CD4-positive, alpha-beta T cell treated with Interleukin-21 for 1 hour (primary cell): Measurements from ENCODE around the gene NUP50.
A peak's percentile ranks its signal among the peaks of the same experiment; 100 is the strongest.

ENCODE experiments used
- DNase-seq: peaks from one replicate; pipeline ENCODE4 v3.0.0-alpha.2; 2020

The NUP50 gene

DNA sequence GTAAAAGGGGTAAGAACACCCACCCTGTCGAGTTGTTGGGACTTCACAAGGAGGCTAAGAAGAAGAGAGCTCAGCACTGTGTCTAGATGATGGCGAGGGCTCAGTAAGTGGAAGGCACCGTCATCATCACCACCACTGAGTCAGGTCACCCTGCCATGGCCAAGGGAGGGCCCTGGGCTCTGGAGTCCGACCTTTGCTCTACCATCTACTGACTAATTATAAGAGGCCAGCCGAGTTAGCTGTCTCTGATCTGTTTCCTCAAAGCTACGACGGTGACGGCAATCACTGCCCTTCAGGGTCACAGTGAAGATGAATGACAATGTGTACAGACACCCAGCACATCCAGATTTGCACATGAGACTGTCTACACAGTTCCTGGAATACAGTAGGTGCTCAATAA is 47.7 kb downstream of the NUP50 start:
- no peak for DNase-seq

DNA sequence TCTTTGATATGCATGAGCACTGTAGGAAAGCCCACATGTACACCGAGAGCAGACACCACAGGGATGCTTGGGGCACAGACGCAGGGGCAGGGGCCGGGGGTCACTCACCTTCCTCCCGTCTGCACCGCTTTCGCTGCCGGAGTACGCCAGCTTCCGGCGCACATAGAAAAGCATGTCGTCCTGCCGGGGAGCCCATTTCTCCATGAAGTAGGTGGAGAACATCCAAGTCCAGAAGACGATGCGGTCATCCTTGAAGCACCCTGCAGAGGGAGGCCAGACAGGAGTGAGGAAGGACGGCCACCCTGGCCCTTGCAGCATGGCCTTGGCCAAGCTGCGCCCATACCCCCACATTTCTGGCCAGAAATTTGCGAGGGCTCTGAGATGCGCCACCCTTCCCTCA is 48.1 kb downstream of the NUP50 start:
- no peak for DNase-seq

DNA sequence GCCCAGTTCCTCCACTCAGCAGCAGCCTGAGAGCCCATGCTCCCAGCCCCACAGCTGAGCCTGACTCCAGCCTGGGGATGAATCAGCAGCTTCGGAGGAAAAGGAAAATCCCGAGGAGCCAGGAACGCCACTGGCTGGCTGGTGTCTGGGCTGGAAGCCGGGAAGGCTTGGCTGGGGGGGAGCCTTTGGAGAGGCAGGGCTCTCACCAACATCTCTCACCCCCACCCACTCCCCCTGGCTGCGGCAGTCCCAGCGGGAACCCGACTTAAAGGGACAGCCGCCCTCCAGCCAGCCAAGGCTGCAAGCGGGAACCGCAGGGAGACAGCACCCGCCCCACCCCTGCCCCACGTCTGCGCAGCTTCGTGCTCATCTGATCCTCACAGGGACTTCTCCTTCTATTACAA is 48.6 kb downstream of the NUP50 start:
- no peak for DNase-seq

DNA sequence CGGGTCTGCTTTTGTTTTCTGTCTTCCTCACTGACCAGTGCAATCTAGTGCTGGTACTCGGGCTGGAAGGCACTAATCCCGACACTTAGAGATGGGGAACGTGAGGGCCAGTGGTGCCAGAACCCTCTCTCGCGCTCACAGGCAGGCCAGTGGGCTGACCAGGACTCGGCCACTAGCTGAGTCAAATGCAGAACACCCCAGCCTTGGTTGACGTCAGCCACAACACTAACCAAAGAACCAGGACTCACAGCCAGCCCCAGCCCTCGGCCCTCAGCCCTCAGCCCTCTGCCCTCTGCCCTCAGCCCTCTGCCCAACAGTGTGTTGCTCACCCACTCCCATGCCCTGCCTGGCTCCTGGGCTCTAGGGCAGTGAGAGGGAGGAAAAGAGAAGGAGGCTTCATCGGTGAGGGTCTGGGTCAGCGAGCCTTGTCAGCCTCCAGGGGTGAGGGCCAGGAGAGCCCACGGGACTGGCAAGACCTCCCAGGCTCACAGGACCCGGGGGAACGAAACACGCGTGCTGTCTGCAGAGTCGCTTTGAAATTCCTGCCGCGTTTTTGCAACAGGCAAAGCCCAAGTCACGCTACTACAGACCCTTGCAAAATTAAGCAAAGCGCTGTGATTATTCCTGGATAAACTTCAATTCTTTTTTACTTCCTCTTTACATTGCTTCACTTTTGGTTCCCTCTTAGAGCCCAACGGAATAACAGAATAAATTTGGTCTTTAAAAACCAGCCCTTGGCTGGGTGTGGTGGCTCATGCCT is 49.4 kb downstream of the NUP50 start:
- no peak for DNase-seq

DNA sequence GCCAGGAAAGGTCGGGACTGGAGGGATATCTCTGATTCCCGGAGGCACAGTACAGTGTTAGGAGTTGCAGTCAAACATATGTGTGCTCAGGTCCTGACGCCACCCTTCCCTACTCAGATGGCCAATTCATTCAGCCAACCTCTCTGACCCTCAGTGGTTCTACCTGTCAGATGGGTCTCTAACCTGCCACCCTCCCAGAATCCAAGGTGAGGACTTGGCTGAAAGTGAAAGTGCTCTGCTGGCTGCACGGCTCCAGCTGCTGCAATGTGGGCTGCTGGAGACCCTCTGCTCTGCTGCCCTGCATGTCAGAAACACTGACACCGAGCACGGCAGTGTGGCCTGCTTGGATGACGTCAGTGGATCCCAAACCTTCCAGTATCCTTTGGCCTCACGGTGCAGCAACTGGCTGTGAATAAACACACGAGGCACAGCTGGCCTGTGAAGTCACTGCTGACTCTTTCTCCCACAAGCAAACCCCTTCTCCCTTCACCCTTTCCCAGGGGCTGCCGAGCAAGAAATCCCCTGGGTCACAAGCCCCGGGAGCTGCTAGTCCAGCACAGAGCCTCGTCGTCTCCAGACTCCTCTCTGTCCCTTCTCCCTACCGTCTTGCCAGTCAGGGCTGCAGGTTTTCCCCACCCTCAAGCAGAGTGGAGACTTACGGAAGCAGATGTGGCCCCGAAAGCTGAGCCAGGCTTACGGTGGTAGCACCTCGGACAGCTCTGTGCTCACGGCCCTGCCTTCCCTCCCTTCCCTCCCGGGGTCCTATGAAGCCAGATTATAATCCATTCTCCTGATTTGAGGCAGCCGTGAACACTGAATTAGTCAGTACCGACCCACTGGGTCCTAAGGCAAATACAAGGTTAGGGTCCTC is 52.6 kb downstream of the NUP50 start:
- DNase-seq, result no peak

DNA sequence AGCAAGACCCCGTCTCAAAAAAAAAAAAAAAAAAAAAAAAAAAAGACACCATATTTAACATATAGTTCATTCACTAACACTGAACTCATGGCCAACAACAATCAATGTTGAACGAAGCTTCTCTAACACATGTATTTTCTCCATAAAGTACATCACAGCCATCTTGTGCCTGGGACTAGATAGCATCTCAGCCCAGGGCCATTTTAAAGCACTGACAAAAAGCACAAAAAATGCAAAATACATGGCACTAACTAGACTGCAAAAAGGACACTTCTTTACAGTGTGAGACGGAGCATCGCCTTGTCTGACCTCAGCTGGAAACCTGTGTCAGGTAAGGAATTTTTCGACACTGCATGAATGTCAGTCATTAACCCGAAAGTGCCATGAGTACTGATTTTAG is 53.6 kb downstream of the NUP50 start:
- no peak for DNase-seq

DNA sequence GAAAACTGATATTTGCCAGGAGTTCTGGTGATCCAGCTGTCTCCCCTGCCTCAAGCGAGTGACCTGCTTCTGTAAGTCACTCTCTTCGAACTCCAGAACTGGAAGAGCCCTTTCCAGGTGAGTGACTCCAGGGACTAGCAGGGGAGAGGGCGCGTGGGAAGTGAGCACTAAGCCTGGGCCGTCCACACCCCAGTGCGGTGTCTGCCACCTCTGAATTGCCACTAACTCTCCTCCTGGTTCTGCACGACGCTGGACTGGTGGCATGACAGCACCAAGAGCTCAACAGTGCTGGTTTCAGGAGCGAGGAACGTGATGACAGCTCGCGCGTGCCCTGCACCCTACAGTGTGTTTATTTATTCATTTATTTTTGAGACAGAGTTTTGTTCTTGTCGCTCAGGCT is 54.1 kb downstream of the NUP50 start:
- no peak for DNase-seq

DNA sequence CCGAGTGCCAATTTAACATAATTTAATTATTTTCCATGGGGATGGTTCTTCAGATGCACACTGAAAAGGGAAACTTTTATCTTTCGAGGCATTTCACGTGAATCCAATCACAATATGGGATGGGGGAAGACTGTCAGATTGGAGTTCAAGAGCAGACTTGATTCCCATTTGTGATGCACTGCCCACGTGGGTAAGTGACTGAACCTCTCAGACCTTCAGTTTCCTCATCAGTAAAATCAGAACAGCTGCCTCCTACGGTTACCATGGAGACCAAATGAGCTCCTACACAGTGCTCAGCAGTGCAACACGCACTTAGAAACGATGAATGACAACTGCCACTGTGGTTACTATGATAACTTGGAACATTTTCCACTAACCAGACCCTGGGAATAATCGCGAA is 55.3 kb downstream of the NUP50 start:
- peak; percentile 32 for DNase-seq

DNA sequence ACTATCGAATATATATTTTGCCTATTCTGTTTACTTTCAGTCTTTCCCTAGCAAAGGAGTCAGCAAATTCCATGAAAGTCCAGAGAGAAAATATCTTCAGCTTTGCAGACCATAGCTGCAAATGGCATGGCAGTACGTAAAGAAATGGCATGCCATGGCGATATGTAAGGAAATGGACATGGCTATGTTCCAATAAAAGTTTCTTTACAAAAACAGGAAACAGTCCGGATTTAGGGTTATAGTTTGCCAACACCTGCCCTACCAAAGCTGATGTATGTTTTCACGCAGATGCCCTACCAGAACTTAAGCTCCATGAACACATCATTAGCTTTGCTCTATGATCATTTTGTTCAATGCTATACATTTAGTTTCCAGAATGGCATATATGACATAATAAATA is 57.5 kb downstream of the NUP50 start:
- DNase-seq, result no peak

DNA sequence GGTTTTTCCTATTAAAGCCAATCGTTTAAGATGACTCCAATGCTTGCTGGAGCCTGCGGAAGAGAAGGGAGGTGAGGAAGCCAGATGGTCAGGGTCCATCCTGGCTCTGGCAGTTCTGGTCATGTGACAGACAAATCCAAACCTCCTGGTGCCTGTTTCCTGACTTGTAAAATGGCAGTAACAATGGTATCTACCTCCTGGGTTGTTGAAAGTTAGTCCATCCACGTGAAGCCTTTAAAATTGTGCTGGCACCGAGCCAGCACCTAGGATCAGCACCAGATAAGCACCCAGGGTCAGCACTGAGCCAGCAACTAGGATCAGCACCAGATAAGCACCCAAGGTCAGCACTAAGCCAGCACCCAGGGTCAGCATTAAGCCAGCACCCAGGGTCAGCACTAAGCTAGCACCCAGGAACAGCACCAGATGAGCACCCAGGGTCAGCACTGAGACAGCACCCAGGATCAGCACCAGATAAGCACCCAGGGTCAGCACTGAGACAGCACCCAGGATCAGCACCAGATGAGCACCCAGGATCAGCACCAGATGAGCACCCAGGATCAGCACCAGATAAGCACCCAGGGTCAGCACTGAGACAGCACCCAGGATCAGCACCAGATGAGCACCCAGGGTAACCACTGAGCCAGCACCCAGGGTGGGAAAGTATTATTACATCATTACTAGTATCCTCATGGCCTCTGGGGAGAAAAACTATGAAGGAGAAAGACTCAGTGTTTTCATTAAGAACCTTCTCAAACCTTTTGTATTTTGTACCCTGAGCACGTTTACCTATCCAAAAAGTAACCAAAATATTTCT is 59.8 kb downstream of the NUP50 start:
- no peak for DNase-seq

DNA sequence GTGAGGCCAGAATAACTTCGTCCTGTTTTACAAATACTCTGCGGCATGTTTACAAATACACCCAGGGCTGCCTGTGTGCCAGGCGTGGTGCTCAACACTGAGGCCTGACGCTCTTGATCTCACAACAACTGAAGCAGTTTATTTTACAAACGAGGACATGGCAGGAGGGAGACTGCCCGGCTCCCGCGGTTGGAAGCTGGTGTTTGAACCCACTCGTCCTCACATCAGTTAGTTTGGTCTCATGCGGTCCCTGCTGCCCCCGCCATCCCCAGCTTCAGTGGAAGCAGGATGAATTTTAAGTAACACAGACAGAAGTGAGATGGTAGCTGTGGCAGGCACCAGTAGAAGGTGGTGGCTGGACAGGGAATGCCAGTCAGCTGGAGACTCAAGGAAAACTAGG is 60.6 kb downstream of the NUP50 start:
- DNase-seq, result no peak

DNA sequence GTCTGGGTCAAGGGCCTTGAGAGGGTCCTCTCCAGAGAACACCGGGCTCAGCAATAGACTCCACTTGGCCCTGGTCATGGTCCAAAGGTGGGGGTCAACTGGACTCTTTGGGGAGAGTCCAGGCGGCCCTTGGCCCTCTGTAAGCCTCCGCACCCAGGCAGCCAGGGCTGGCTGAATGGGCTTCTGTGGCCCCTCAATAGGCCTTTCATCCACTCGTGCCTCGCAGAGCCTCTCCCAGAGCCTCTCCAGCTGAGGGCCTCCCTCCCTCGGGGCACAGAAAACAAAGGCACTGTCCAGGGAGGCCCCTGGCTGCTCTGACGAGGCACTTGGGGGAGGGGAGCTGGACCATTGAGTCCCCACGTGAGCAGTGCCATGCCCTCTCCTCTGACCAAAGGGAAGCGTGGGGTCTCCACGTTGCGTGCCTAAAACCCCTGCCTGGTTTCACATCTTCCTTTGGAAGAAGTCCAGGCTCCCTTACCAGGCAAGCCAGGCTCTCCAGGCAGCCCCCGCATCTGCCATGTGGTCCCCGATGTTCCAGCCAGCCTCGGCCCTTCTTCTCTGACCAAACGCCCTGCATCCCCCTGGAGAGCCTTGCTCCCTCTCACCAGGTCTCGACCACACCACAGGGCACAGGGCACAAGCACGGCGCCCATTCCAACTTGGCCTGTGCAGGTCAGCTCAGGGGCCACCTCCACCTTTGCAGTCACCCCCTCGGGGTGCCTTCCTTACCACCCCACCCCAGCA is 61.4 kb downstream of the NUP50 start:
- DNase-seq, result no peak

DNA sequence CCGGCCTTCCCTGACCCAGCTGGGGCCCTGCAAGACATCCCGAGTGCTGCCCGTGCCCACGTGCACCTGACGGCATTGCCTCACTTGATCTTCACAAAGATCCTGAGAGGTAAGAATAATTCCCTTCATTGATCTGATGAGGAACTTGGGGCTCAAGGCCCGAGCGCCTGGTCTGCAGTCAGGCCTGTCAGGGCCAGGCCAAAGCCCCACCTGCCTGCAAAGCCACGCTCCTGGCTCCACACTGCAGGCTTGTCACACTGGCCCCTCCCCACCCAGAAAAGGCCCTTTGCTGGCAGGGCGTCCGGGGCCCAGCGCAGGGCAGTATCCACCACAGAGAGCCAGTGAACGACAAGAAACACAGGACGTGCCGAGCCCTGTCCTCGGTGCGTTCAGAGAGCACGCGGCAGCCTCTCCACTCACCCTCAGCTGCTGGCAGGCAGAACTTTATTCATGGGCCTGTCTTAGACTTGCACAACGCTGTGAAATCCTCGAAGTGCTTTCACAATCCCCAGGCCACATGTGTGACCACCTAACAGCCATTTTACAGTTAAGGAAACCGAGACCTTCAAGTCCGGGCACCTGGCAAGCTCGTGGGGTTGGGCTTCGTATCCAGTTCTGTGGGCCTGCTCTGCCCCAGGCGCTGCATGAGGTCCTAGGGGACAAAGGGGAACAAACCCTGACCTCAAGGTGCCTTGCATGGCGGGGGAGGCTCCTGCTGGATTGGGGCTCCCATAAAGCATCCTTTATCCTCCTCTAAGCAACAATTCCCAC is 62.2 kb downstream of the NUP50 start:
- DNase-seq, result no peak

DNA sequence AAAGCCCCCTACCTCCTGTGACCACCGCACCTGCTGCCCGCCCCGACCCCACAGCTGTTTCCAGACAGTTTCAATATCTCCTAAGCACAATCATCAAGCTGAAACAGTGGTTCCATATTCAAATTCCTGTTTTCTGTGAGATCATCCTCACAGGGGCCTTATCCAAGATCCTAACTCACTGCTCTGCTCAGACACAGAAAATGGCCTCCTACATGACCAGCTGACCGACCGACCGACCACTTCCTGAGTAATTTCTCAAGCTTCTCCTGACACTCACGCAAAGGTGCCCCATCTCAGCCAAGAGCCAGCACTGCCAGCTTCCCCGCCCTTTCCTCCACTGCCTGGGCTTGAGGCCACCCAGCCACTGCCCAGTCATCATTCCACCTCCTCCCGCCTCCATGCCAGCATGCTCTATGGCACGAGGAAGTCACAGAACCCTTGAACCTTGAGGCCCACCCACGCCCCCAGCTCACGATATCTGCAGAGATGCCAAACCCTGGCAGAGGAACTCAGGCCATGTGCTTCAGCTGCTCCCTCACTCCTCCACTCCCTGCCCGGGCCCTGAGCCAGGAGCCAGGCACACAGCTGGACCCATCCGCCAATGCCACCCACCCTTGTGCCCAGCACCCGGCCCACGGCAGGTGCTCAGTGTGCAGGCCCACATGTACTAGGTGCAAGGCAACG is 62.9 kb downstream of the NUP50 start:
- no peak for DNase-seq

DNA sequence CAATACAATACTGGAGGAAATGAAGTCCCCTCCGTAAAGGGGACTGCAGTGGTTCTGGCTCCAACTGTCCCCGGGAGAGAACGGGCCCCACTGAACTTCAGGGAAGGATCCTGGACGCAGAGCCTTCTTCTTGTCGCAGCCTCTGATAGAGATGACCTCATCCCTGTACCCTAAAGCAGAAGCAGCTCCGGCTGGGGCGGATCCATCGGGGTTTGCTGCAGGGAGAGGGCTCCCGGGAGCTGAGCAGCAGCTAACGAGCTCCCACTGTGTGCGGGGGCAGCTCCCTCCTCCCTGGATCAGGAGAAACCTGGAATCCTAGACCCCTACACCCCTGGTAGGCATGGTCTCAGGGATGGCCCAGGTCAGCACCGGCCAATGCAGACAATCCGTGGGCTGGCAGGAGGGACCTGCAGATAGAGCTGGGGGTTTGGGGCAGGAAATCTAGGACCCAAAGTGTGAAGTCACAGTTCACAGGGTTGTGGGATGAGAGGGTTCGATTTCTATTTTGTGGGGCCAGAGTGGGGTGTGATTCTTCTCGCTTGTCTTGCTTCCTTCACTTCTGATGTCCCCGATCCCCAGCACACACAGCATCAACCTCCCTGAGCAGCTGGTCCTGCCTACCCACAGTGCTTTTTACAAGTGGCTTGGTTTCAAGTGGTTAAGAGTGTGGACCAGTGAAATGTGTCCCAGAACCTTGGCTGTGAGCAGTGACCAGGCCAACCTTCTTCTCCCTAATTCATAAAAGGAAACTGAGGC is 64.1 kb downstream of the NUP50 start:
- DNase-seq, result no peak

DNA sequence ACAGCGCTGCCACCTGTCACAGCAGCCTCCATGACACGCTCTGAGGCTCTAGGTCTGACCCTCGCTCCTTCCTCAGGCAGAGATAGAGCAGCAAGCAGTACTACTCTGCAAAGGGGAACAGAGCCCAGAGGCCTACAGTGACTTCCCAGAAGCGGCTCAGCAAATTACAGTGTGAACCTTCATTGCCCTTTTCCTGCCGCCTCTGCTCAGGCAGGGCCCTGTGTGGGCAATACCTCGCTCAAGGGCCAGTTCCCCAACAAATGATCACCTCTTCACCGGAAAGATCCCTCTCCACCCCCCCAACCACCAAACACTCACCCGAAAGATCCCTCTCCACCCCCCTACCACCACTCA is 64.7 kb downstream of the NUP50 start:
- no peak for DNase-seq

DNA sequence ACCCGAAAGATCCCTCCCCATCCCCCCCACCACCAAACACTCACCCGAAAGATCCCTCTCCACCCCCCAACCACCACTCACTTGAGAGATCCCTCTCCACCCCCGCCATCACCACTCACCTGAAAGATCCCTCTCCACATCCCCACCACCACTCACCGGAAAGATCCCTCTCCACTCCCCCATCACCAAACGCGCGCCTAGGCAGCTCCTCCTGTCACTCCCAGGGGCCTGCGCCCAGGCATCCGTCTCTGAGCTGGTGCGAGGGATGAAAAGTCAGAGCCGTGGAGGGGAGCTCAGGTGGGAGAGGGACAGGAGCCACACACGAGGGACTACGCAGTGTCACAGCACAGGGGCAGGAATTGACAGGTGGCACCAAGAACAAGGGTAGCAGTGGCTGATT is 65.5 kb downstream of the NUP50 start:
- DNase-seq, result no peak

DNA sequence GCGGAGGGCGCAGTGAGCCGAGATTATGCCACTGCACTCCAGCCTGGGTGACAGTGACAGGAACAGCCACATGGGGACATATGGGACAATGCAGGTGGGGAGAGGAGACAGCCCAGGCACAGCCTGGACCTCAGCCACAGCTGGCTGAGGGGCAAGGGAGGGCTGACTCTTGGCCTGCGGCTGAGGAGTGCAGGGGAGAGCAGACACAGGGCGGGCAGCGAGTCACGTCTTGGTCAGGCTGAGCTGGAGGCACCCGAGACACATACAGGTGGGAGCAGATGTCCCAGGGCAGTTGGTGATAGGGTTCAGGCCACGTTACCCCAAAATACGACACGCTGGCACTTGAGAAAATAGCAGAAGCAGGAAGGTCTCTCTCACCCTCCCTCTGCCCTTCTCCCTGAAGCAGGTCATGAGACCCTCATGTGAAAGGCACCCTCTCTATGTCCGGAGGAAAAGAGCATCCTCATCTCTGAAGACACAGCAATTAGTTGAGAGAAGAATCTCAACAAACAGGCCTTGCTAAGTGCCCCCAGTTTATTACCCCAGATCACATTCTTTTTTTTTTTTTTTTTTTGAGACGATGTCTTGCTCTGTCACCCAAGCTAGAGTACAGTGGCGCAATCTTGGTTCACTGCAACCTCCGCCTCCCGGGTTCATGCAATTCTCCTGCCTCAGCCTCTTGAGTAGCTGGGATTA is 66.4 kb downstream of the NUP50 start:
- DNase-seq, result no peak

DNA sequence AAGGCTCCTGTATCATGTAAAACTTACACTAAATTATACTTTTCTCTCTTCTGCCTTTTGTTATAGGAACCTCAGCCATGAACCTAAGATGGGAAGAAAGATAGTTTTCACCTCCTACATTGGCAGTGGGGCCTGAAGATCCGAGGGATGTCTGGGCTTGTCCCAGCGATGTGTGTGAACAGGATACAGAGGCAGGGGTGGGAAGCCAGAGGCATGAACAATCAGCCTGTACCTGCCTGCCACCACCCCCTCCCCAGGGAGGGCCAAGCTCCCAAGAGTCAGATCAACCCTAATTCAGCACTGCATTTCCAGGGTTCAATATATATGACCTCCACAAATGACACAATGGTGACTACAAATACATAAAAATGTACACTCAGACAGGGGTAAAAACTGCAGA is 67.6 kb downstream of the NUP50 start:
- no peak for DNase-seq

DNA sequence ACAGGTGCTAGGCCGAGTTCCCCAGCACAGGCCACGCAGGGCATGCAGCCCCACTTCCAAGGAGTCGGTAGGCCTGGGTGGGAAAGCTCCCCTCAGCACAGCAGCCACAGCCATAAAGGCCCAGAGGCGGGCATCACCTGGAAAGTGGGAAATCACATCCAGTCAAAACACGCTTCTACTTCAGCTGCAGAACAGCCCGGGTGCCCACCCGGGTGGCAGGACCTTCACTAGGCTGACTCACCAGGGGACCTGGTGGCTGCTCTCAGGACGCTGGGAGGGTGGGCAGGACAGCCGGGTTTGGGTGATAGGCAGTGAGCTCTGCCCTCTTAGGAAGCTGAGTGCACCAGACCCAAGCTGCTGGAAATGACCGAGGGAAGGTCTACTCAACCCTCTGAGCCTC is 69.7 kb downstream of the NUP50 start:
- DNase-seq, result no peak
